C1 segment of cervical spinal cord (tissue), 14 donors: ENCODE results near the gene KIF17.
"Not testable (repeated sequence)": the region's sequence is repeated elsewhere in the genome, so short reads cannot be mapped to it uniquely, and the experiment has no call there.

ENCODE experiments used
- DNase-seq, 14 donors: peaks; one replicate each; lab custom pipeline; 2025; lab: John Stamatoyannopoulos, UW

KIF17 gene

GRCh38 chr1:20727746-20728316, 10.0 kb upstream of the KIF17 start:
- DNase-seq = no peak

DNA sequence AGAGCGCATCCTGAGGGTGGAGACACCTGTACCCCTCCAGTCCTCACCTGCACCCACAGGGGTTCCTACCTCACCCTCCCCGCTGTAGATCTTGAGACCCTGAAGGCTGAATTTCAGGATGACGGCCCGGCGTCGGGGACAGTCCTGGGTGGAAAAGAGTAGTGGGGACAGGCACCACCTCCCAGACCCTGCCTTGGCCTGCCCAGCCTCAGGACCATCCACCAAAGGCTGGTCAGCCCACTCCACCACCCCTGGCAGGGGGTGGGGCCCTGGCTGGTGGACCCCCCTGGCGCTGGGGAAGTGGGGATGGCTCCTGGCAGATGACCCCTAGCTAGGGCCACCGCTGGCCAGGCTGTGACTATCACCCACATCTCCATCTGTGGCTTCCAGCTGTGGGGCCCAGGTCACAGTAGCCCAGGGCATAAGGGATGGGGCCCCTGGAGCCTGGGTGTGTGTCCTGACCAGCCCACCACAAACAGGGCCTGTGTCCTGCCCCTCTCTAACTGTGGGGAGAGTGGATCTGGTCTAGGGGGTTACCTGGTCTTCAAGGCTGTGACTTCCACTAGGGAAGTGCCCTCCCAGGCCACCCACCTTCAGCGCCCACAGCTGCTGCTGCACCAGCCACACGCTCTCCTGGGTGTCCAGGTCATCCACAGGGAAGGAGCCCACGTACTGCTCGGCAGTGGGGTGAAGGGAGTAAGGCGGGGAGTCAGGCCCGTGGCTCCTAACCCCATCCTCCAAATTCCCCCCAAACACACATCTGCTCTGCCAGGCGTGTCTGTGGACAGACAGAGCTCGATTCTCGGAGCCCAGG, 9.3 kb upstream of the KIF17 start:
- DNase-seq = no peak

GRCh38 chr1:20726118-20726911, 8.5 kb upstream of the KIF17 start:
- DNase-seq = no peak

GRCh38 chr1:20725189-20726117, 7.6 kb upstream of the KIF17 start:
- no peak for DNase-seq

- DNase-seq = no peak
Measured at GRCh38 chr1:20724364-20725188, 6.8 kb upstream of the KIF17 start.

DNA sequence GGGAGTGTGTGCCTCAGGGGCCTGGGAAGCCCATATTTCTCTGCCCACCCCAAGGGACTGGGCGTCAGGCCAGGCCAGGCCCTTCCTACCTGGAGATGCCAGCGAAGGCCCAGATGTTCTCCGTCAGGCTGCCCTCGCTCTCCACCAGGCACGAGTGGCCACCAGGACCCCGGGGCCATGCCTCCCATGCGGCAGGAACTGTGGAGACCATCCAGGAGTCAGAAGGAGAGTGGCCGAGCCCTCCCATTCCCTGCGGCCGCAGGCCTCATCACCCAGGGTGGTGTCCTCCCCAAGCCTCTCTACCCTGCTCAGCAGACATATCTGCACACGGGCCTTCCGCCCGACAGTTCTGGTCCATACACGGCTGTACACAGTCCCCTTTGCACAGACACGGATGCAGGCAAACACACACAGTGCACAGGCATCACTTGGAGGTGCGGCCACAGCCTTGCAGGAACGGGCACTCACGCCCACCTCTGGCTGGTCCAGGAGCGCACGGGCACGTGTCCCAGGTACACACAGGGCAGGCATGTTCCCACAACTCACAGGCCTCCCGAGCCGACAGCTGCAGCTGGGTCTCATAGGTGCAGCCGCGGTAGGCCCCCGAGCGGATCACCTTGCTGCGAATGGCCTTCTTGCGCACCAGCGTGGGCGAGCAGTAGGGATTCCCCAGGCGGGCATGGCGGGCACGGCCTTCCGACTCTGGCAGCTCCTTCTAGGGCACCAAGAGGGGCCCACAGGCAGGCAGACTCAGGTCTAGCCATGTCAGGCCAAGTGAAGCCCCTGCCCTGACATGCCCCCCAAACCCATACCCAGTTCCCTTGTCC, 5.9 kb upstream of the KIF17 start:
- no peak for DNase-seq

- DNase-seq = no peak
Measured at GRCh38 chr1:20723159-20723536, 5.3 kb upstream of the KIF17 start.

DNA sequence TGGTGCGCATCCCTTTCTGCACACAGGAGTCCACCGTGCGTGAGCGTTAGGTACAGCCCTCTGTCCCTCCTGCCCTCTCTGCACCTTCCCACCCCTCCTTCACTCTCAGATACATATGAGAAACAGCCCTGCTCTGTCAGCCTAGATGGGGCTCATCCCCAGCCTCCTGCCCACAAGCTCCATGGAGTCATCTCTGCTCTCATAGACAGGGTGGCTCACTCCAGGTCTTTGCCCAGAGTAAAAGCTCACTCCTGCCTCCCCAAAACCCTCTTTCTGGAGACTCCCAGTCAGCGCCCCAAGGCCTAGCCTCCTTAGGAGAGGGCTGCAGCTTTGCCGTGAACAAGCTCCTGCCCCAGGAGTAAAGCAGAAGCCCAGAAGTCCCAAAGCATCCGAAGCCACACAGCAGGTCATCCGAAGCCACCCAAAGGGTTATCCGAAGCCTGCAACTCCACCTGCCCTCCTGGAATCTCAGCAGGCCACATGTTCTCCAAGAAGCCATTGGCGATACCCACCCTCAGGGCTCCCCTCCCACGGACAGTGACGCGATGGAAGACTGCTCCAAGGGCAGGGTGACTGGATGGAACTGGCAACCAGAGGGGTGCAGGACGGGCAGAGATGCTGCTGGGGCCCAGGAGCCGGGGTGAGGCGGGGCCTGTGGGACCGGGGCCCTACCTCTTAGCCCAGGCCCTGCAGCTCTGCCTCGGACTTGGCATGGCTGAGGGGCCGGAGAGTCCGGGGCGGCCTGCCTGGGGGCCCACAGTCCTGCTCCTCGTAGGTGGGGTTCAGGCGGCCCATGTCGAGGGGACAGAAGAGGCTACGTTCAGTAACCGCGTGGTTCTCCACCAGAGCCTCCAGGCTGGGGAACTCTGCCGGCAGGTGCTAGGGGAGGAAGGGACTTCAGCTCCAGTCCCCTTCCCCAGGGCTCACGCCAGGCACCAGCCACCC, 3.6 kb upstream of the KIF17 start:
- no peak for DNase-seq

- no peak for DNase-seq
Measured at GRCh38 chr1:20720631-20721091, 2.9 kb upstream of the KIF17 start.

GRCh38 chr1:20719871-20720620, 2.2 kb upstream of the KIF17 start:
- DNase-seq = no peak

DNA sequence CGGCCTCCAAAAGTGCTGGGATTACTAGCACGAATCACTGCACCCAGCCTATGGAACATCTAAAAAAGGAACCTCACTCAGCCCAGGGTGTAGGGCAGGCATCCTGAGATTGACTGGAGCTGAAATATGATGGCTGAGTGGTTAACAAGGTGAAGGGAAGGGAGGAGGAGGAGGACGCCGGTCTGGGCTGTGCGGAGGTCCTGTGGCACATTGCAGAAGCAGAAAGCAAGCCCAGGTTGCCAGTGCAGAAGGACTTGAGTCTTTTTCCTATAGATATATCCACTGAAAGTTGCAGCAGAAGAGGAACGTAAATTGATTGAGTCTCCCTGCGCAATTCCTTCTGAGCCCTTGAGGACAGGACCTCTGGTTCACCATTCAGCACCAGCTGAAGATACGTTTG, 1.5 kb upstream of the KIF17 start:
- no peak for DNase-seq

DNA sequence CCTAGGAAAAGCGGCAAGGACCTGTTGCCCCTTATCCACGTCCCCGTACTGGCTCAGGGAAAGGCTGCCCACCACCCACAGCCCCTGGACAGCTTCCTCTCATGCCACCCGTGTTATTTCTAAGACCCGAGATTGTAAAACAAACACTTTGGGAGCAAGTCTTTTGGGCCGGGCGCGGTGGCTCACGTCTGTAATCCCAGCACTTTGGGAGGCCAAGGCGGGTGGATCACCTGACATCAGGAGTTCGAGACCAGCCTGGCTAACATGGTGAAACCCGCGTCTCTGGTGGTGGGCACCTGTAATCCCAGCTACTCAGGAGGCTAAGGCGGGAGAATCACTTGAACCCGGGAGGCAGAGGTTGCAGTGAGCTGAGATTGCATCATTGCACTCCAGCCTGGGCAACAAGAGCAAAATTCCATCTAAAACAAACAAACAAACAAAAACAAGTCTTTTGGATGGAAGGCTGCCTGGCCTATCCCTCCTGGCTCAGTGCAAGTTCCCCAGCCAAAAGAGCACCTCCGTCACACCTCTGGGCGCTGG, 606 bp upstream of the KIF17 start:
- DNase-seq = not testable (repeated sequence)

DNA sequence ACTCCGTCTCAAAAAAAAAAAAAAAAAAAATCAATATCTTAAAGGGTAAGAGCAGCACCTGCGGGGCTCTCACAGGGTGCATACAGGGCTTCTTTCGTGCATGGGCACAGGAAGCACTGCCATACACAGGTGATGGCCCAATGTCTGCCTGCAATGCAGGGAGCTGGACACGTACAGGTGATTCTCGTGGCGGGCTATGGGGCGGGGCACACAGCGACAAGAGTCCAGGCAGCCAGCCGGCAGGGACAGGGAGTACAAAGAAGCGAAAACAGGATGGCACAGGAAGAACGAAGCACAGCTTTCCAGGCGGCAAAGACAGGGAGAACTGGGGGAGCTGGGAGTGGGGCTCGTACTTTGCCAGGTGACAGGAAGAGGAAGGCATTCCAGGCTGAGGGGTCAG, 1.6 kb downstream of the KIF17 start:
- DNase-seq = no peak

- no peak for DNase-seq
Measured at GRCh38 chr1:20715406-20715805, 2.4 kb downstream of the KIF17 start.

DNA sequence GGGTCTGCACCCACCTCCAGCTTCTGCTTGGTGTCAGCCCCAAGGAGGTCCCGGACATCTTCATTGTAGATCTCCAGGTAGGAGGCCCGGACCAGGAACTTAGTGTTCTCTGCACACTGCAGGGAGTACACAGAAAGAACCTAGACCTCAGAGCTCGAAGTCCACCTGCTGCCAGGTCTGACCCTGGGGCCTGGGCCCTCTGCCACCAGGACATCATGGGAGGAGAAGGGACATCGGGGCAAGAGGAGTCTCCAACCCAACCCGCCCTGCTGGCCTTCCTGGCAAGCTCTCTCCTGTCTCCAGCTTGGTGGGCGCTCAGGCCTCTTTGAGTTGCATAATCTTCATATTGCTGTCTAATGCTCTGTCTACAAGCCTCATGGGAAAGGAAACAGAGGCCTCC, 4.4 kb downstream of the KIF17 start:
- DNase-seq = no peak

DNA sequence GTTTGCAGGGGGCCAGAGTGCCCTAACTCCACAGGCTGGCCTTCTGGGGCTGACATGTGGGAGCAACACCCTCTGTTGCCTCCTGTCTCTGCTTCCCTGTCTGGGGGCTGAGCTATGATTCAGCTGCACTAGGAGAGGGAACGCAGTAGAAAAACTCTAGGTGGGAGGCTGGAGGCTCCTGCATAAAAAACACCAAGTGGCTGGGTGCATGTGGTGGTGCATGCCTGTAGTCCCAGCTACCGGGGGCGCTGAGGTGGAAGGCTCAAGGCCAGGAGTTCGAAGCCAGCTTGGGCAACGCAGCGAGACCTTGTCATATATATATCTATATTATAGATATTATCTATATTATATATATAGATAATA, 5.6 kb downstream of the KIF17 start:
- no peak for DNase-seq
